PFSK-1 (cell line): Measurements from ENCODE around the gene LLPH.
A peak's percentile ranks its signal among the peaks of the same experiment; 100 is the strongest.

Experiments
- POLR2AphosphoS5 ChIP-seq: IDR thresholded peaks from 2 replicates; pipeline ENCODE4 v1.6.1; 2012; ENCODE audit warnings: low read depth, mild to moderate bottlenecking, control low read depth, low read length, moderate library complexity
- SIN3A ChIP-seq: IDR thresholded peaks from 2 replicates; pipeline ENCODE4 v1.6.1; 2012; ENCODE audit warnings: mild to moderate bottlenecking, low read length, moderate library complexity, borderline replicate concordance; ENCODE audit not compliant: insufficient read depth
- TF ChIP-seq, protein P1 (sequence below), 2 experiments: IDR thresholded peaks; 2 replicates each; pipeline versions ENCODE4 v1.6.1 to v1.8.0; 2011 to 2012; ENCODE audit warnings: low read depth in 2 of 2, low read length in 2 of 2, control low read depth in 1 of 2, inconsistent platforms in 1 of 2, mild to moderate bottlenecking in 1 of 2, moderate library complexity in 1 of 2; ENCODE audit not compliant: insufficient read depth in 1 of 2

DNA sequence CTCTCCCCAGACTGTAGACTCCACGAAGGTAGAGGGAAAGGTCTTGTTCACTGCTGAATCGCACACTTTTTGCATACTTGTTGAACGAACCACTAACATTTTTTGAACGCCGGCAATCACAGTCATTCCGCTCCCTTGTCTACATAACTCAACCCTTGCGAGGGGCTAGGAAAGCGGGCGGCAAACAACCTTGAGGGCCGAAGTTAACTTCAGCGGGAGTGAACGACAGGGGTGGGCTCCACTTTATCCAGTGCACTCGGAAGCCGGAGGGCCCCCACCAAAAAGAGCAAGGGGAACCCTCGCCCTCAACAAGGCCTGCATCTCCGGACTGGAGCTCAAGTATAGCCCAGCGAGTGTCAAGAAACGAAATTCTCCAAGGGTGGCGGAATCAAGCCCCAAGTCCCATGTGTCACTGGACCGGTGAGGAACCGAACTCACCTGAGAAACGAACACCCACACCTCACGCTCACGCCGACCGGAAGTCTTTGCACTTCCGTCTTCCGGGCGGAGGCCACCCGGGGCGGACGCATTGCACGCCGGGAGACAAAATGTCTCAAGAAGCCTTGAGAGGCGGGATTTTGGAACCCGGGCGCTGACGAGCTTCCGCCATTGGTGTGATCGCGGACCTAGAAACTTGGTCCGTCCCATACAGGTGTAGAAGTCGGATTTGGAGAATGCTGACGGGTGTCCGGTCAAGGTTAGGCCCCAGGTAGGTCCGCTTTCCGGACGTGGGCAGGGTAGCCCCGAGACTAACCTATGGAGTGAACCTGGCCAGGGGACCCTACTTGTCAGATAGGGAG, at the start of gene LLPH:
- TF ChIP-seq POLR2AphosphoS5 (peak; percentile 97), SIN3A (peak; percentile 79; the same call in 1 of the 2 replicates)
- TF ChIP-seq, protein P1, sequence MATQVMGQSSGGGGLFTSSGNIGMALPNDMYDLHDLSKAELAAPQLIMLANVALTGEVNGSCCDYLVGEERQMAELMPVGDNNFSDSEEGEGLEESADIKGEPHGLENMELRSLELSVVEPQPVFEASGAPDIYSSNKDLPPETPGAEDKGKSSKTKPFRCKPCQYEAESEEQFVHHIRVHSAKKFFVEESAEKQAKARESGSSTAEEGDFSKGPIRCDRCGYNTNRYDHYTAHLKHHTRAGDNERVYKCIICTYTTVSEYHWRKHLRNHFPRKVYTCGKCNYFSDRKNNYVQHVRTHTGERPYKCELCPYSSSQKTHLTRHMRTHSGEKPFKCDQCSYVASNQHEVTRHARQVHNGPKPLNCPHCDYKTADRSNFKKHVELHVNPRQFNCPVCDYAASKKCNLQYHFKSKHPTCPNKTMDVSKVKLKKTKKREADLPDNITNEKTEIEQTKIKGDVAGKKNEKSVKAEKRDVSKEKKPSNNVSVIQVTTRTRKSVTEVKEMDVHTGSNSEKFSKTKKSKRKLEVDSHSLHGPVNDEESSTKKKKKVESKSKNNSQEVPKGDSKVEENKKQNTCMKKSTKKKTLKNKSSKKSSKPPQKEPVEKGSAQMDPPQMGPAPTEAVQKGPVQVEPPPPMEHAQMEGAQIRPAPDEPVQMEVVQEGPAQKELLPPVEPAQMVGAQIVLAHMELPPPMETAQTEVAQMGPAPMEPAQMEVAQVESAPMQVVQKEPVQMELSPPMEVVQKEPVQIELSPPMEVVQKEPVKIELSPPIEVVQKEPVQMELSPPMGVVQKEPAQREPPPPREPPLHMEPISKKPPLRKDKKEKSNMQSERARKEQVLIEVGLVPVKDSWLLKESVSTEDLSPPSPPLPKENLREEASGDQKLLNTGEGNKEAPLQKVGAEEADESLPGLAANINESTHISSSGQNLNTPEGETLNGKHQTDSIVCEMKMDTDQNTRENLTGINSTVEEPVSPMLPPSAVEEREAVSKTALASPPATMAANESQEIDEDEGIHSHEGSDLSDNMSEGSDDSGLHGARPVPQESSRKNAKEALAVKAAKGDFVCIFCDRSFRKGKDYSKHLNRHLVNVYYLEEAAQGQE (IDR thresholded peaks at IDR 0.05; ENCODE audit: insufficient read depth in 1 of 2, low read depth in 2 of 2, low read length in 2 of 2) = 0 out of 4 replicates have a peak, but pooled peaks have one; percentile 13 to 18
